PC-9 (cell line): ENCODE results near the gene GP1BB.

Source experiments
- CTCF ChIP-seq: fragments of 200-600 bp; sonication (generic); conservative IDR thresholded peaks from 2 replicates; pipeline ENCODE4 v1.6.1; 2017; ENCODE audit warnings: mixed run types, antibody characterized with exemption, mild to moderate bottlenecking, moderate library complexity
- EZH2 ChIP-seq: fragments of 200-600 bp; sonication (generic); IDR thresholded peaks from 2 replicates; pipeline ENCODE4 v1.8.0; 2017; ENCODE audit warnings: antibody characterized with exemption, low read depth

GRCh38 chr22:19719488-19720021 is 3.8 kb upstream of the GP1BB start:
- TF ChIP-seq EZH2 (no peak), CTCF (no peak)
